Breast epithelium (tissue), 4 donors: Measurements from ENCODE around the gene ZNF426. TPM values are rescaled to one million over a fixed set of nuclear protein-coding genes. Genes with fewer than 3 reads are reported as not detected.
"Not testable (repeated sequence)": the region's sequence is repeated elsewhere in the genome, so short reads cannot be mapped to it uniquely, and the experiment has no call there.

Experiments
- DNase-seq, 2 donors: peaks; one replicate each; pipeline ENCODE4 v3.0.0-alpha.2; 2019; ENCODE audit warnings: low spot score in 2 of 2
- H3K27ac ChIP-seq, 2 donors: fragments of 200-600 bp; sonication (generic) in 1 of 2; one replicate each; pipeline ENCODE4 v1.5.1; 2016 to 2019; ENCODE audit warnings: mild to moderate bottlenecking in 1 of 2
- H3K27me3 ChIP-seq, 2 donors: fragments of 200-600 bp; sonication (generic) in 1 of 2; one replicate each; pipeline versions ENCODE4 v1.5.1 to v1.6.0; 2017 to 2019; ENCODE audit warnings: control low read depth in 1 of 2, mild to moderate bottlenecking in 1 of 2
- H3K36me3 ChIP-seq: fragments of 200-600 bp; one replicate; pipeline ENCODE4 v1.5.1; 2019
- H3K4me1 ChIP-seq, 2 donors: fragments of 200-600 bp; sonication (generic); one replicate each; pipeline ENCODE4 v1.5.1; 2016 to 2019; ENCODE audit warnings: control low read depth in 1 of 2
- H3K4me3 ChIP-seq, 3 donors: fragments of 200-600 bp; sonication (generic); 1 replicate in 2 of 3; 2 replicates in 1 of 3; pipeline ENCODE4 v1.5.1; 2016 to 2019; ENCODE audit warnings: mild to moderate bottlenecking in 3 of 3, moderate library complexity in 2 of 3
- H3K9me3 ChIP-seq, 2 donors: fragments of 200-600 bp; sonication (generic) in 1 of 2; one replicate each; pipeline ENCODE4 v1.5.1; 2016 to 2019; ENCODE audit warnings: control low read depth in 1 of 2
- CTCF ChIP-seq, 3 donors: fragments of 450-650 bp; IDR thresholded peaks; one replicate each; pipeline ENCODE4 v1.5.1; 2016 to 2017; ENCODE audit warnings: antibody characterized with exemption in 3 of 3, mild to moderate bottlenecking in 3 of 3, moderate library complexity in 3 of 3
- POLR2A ChIP-seq: fragments of 450-650 bp; IDR thresholded peaks from one replicate; pipeline ENCODE4 v1.6.1; 2016; ENCODE audit warnings: antibody characterized with exemption, mild to moderate bottlenecking, moderate library complexity
- POLR2AphosphoS5 ChIP-seq, 3 donors: sonication (generic); formaldehyde crosslinking; IDR thresholded peaks; one replicate each; pipeline ENCODE4 v1.6.1; 2017; ENCODE audit warnings: antibody characterized with exemption in 3 of 3
- intact Hi-C: fragments of 100-400 bp; cut with DNase I; formaldehyde crosslinking; loops from one replicate; pipeline ENCODE4 v1.15.1; 2023; ENCODE audit warnings: low total_unique reads
- total RNA-seq, 3 donors: library from RNA; depleted of rRNA; stranded (reverse); fragments of >200 nt; gene quantifications; one replicate each; pipeline ENCODE4 v1.1.0, GENCODE V29; 2016

ZNF426 gene
- total RNA-seq = 10 to 100 TPM; 11.5 to 22.4 (median 12.3) TPM

GRCh38 chr19:9538183-9539058 lies at the start of gene ZNF426:
Gene ZNF426 (minus strand): TSS chr19:9538645. CDS start chr19:9536232, 2,413 bp downstream.
- TF ChIP-seq POLR2AphosphoS5 (IDR thresholded peaks at IDR 0.05) (peak; percentile 54 to 86 (median 66)), POLR2A (no peak)
- intact Hi-C loops = no loop called here
- Histone ChIP-seq H3K4me3 (peak within 1 kb of the TSS; percentile 61 to 86 (median 73)), H3K27ac (peak within 1 kb of the TSS; percentile 97 to 98), H3K9me3 (peaks cover 31 to 35% of the 10 kb centered on the region in 2 donors), H3K4me1 (no peaks in the 10 kb centered on the region), H3K36me3 (peaks cover 27% of the 10 kb centered on the region), H3K27me3 (no peaks in the 10 kb centered on the region)
- DNase-seq = peak; percentile 71 to 82

GRCh38 chr19:9586764-9587163 lies 48.3 kb upstream of the ZNF426 start:
- intact Hi-C loops = no loop called here
- peak; percentile 70 to 78 for DNase-seq
- Histone ChIP-seq H3K4me1 (no peaks in the 10 kb centered on the region), H3K27ac (no peak overlapping the region), H3K9me3 (no peaks in the 10 kb centered on the region), H3K36me3 (no peaks in the 10 kb centered on the region), H3K4me3 (no peak overlapping the region), H3K27me3 (no peaks in the 10 kb centered on the region)
- TF ChIP-seq POLR2A (no peak), CTCF (IDR thresholded peaks at IDR 0.05) (peak in 2 of 3 donors; percentile 50 to 63)

GRCh38 chr19:9584073-9584833 lies 45.8 kb upstream of the ZNF426 start, which contains the start of gene ZNF121:
Gene ZNF121 (minus strand): TSS chr19:9584504. CDS start chr19:9568097, 16,407 bp downstream.
- Histone ChIP-seq H3K4me1 (no peaks in the 10 kb centered on the region), H3K36me3 (no peaks in the 10 kb centered on the region), H3K27ac (peak within 1 kb of the TSS; percentile 96 to 97), H3K27me3 (no peaks in the 10 kb centered on the region), H3K4me3 (peak within 1 kb of the TSS; percentile 85 to 98 (median 87)), H3K9me3 (peaks cover 19% of the 10 kb centered on the region in 2 donors)
- intact Hi-C loops = no loop called here
- TF ChIP-seq POLR2AphosphoS5 (IDR thresholded peaks at IDR 0.05) = peak; percentile 75 to 91 (median 81)
- no peak for TF ChIP-seq CTCF (IDR thresholded peaks at IDR 0.05)
- DNase-seq = peak; percentile 72 to 85

GRCh38 chr19:9582081-9582725 lies 43.8 kb upstream of the ZNF426 start:
- peaks cover 38 to 39% of the 10 kb centered on the region in 2 donors for H3K9me3 ChIP-seq
- H3K36me3 ChIP-seq, H3K4me3 ChIP-seq, H3K27me3 ChIP-seq, H3K27ac ChIP-seq, intact Hi-C loops, H3K4me1 ChIP-seq, DNase-seq: not testable (repeated sequence)

GRCh38 chr19:9580728-9581127 lies 42.3 kb upstream of the ZNF426 start:
- TF ChIP-seq POLR2A (no peak), CTCF (IDR thresholded peaks at IDR 0.05) (no peak), POLR2AphosphoS5 (IDR thresholded peaks at IDR 0.05) (no peak)
- H3K27ac ChIP-seq = no peak overlapping the region
- intact Hi-C loops = no loop called here
- H3K36me3 ChIP-seq = no peaks in the 10 kb centered on the region
- H3K9me3 ChIP-seq = peaks cover 52% of the 10 kb centered on the region in 2 donors
- H3K4me1 ChIP-seq = no peaks in the 10 kb centered on the region
- no peak for DNase-seq
- no peak overlapping the region for H3K4me3 ChIP-seq
- H3K27me3 ChIP-seq = no peaks in the 10 kb centered on the region
